Measurements from ENCODE around the gene AGAP1. TPM values are rescaled to one million over a fixed set of nuclear protein-coding genes. Genes with fewer than 3 reads are reported as not detected.

The AGAP1 gene
- total RNA-seq, 1 donor: 12.3 TPM

GRCh38 chr2:235979037-235979436 is 485.2 kb downstream of the AGAP1 start:
- H3K4me3 ChIP-seq (ENCODE audit: low read depth, low read length): no peak overlapping the region
- DNase-seq (ENCODE audit: low read depth): no peak
- TF ChIP-seq, protein P1, sequence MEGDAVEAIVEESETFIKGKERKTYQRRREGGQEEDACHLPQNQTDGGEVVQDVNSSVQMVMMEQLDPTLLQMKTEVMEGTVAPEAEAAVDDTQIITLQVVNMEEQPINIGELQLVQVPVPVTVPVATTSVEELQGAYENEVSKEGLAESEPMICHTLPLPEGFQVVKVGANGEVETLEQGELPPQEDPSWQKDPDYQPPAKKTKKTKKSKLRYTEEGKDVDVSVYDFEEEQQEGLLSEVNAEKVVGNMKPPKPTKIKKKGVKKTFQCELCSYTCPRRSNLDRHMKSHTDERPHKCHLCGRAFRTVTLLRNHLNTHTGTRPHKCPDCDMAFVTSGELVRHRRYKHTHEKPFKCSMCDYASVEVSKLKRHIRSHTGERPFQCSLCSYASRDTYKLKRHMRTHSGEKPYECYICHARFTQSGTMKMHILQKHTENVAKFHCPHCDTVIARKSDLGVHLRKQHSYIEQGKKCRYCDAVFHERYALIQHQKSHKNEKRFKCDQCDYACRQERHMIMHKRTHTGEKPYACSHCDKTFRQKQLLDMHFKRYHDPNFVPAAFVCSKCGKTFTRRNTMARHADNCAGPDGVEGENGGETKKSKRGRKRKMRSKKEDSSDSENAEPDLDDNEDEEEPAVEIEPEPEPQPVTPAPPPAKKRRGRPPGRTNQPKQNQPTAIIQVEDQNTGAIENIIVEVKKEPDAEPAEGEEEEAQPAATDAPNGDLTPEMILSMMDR (IDR thresholded peaks at IDR 0.05; ENCODE audit: insufficient read depth, low read length): no peak

DNA sequence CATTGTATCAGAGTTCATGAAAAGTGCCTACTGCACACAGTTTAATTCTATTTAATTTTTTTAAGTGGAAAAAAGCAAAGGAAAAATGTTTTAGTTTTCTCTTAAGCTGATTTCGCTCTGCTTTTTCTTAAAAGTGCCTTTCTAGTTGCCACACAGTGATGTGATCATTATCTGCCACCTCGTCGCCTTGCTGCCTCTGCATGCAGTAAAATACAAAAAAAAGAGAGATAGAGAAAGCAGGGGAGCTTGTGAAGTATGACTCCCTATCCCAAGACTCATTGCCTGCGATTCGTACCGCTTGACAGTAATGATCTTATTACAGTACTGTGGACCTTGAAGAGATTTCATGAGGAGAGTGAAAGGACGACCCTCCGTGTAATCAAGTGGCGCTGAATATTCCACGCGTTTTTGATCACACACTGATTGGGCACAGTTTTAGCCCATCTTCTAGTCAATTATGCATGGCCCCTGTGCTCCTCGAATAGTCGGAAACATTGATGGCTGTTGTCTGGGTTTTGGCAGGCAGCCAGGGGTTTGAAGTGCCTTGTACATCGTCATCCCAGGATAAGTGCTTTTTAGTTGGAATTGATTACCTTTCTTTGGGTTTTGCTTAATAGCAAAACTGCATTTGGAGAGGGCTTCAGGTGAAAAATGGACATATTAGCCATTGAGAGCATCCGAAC is 486.1 kb downstream of the AGAP1 start:
- no peak overlapping the region for H3K4me3 ChIP-seq (ENCODE audit: low read depth, low read length)
- no peak for DNase-seq (ENCODE audit: low read depth)
- TF ChIP-seq, protein P1 (IDR thresholded peaks at IDR 0.05; ENCODE audit: insufficient read depth, low read length): no peak

- no peak for DNase-seq (ENCODE audit: low read depth)
- TF ChIP-seq, protein P1 (IDR thresholded peaks at IDR 0.05; ENCODE audit: insufficient read depth, low read length): no peak
- H3K4me3 ChIP-seq (ENCODE audit: low read depth, low read length): no peak overlapping the region
Measured at GRCh38 chr2:235981631-235982030, 487.8 kb downstream of the AGAP1 start.

DNA sequence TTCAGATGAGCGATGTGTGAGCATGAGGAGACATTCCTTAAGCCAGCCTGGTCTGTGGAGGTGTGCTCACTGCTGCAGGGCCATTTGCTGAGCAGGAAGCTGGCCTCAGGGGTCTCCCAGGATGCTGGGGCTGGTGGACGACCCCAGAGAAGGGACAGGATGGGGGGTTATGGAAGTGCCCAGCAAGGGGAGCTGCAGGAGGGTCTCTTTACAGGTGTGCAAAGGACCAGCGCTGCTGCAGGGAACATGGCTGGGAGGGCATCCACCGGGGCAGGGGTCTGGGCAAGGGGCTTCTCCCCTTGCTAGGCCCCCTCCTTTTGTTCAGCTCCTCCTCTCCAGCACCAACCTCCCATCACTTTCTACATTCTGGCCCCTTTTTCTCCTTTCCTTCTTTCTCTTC is 489.2 kb downstream of the AGAP1 start:
- H3K4me3 ChIP-seq (ENCODE audit: low read depth, low read length): no peak overlapping the region
- DNase-seq (ENCODE audit: low read depth): no peak
- TF ChIP-seq, protein P1 (IDR thresholded peaks at IDR 0.05; ENCODE audit: insufficient read depth, low read length): no peak

GRCh38 chr2:235984552-235984951 is 490.7 kb downstream of the AGAP1 start:
- DNase-seq (ENCODE audit: low read depth): no peak
- H3K4me3 ChIP-seq (ENCODE audit: low read depth, low read length): no peak overlapping the region
- TF ChIP-seq, protein P1 (IDR thresholded peaks at IDR 0.05; ENCODE audit: insufficient read depth, low read length): no peak

DNA sequence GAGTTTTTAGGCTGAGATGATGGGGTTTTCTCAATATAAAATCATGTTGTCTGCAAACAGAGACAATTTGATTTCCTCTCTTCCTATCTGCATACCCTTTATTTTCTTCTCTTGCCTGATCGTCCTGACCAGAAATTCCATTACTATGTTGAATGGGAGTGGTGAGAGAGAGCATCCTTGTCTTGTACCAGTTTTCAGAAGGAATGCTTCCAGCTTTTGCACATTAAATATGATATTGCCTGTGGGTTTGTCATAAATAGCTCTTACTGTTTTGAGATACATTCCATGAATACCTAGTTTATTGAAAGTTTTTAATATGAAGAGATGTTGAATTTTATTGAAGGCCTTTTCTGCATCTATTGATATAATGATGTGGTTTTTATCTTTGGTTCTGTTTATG is 492.5 kb downstream of the AGAP1 start:
- no peak for DNase-seq (ENCODE audit: low read depth)
- TF ChIP-seq, protein P1 (IDR thresholded peaks at IDR 0.05; ENCODE audit: insufficient read depth, low read length): no peak
- no peak overlapping the region for H3K4me3 ChIP-seq (ENCODE audit: low read depth, low read length)
